ENCODE measurements around the gene SEMA4C.

Gene SEMA4C

GRCh38 chr2:96883306-96883705 is 13.4 kb upstream of the SEMA4C start:
- Histone ChIP-seq H3K18ac (ENCODE audit: low read length) (peak overlapping the region; percentile 52), H3K14ac (ENCODE audit: low read length) (no peak overlapping the region), H2BK15ac (ENCODE audit: low read length) (peak overlapping the region; percentile 54), H2BK120ac (ENCODE audit: low read depth, low read length) (peak overlapping the region; percentile 67), H3K4me2 (ENCODE audit: insufficient read depth, low read length, poor library complexity, severe bottlenecking) (no peak overlapping the region), H3K4ac (ENCODE audit: low read length) (no peak overlapping the region), H3K79me1 (ENCODE audit: low read depth, low read length) (no peaks in the 10 kb centered on the region), H2BK5ac (ENCODE audit: low read length) (no peak overlapping the region), H2AK5ac (ENCODE audit: low read depth, low read length) (peak overlapping the region; percentile 10), H3K36me3 (replicated peaks in 1 of 2; ENCODE audit: control insufficient read depth in 2 of 2, insufficient read depth in 2 of 2, low read length in 2 of 2) (no peaks in the 10 kb centered on the region), H4K91ac (ENCODE audit: low read depth, low read length, poor library complexity) (no peak overlapping the region), H3K27ac (replicated peaks; ENCODE audit: low read length) (no peak overlapping the region), H3K4me3 (ENCODE audit: low read length in 2 of 2) (no peak overlapping the region), H2BK12ac (ENCODE audit: low read length) (peak overlapping the region; percentile 33), H4K8ac (ENCODE audit: low read depth, low read length) (no peak overlapping the region), H3K27me3 (ENCODE audit: control insufficient read depth in 3 of 3, insufficient read depth in 3 of 3, low read depth in 1 of 3, low read length in 3 of 3) (no peaks in the 10 kb centered on the region), H3K23ac (ENCODE audit: low read depth, low read length, poor library complexity) (peak overlapping the region; percentile 17), H2AFZ (ENCODE audit: low read length) (no peak overlapping the region), H3K9ac (ENCODE audit: low read depth, low read length, poor library complexity) (no peak overlapping the region), H3K9me3 (replicated peaks in 1 of 2; ENCODE audit: control insufficient read depth in 2 of 2, insufficient read depth in 1 of 2, low read depth in 1 of 2, low read length in 2 of 2) (no peaks in the 10 kb centered on the region), H3K4me1 (ENCODE audit: control insufficient read depth in 2 of 2, insufficient read depth in 1 of 2, low read depth in 1 of 2, low read length in 2 of 2) (peaks cover 27 to 28% of the 10 kb centered on the region in 2 donors)
- WGBS, 2 donors (ENCODE audit: extremely low coverage in 2 of 2, insufficient read length in 2 of 2, insufficient replicate concordance in 1 of 2), result no CpG with 5 or more reads among the region's 9 CpGs
- no peak for DNase-seq (ENCODE audit: low spot score)

- Histone ChIP-seq H2AK5ac (ENCODE audit: low read depth, low read length) (peak overlapping the region; percentile 95), H3K36me3 (replicated peaks in 1 of 2; ENCODE audit: control insufficient read depth in 2 of 2, insufficient read depth in 2 of 2, low read length in 2 of 2) (no peaks in the 10 kb centered on the region), H2BK120ac (ENCODE audit: low read depth, low read length) (no peak overlapping the region), H4K91ac (ENCODE audit: low read depth, low read length, poor library complexity) (no peak overlapping the region), H3K4me1 (ENCODE audit: control insufficient read depth in 2 of 2, insufficient read depth in 1 of 2, low read depth in 1 of 2, low read length in 2 of 2) (peaks cover 28 to 29% of the 10 kb centered on the region in 2 donors), H3K18ac (ENCODE audit: low read length) (peak overlapping the region; percentile 93), H3K79me1 (ENCODE audit: low read depth, low read length) (no peaks in the 10 kb centered on the region), H3K4me2 (ENCODE audit: insufficient read depth, low read length, poor library complexity, severe bottlenecking) (no peak overlapping the region), H3K4me3 (ENCODE audit: low read length in 2 of 2) (no peak overlapping the region), H3K9ac (ENCODE audit: low read depth, low read length, poor library complexity) (no peak overlapping the region), H3K4ac (ENCODE audit: low read length) (no peak overlapping the region), H3K27ac (replicated peaks; ENCODE audit: low read length) (no peak overlapping the region), H3K27me3 (ENCODE audit: control insufficient read depth in 3 of 3, insufficient read depth in 3 of 3, low read depth in 1 of 3, low read length in 3 of 3) (no peaks in the 10 kb centered on the region), H2BK12ac (ENCODE audit: low read length) (peak overlapping the region; percentile 59), H2AFZ (ENCODE audit: low read length) (no peak overlapping the region), H2BK15ac (ENCODE audit: low read length) (peak overlapping the region; percentile 99), H3K14ac (ENCODE audit: low read length) (peak overlapping the region; percentile 28), H2BK5ac (ENCODE audit: low read length) (no peak overlapping the region), H4K8ac (ENCODE audit: low read depth, low read length) (no peak overlapping the region), H3K9me3 (replicated peaks in 1 of 2; ENCODE audit: control insufficient read depth in 2 of 2, insufficient read depth in 1 of 2, low read depth in 1 of 2, low read length in 2 of 2) (no peaks in the 10 kb centered on the region), H3K23ac (ENCODE audit: low read depth, low read length, poor library complexity) (peak overlapping the region; percentile 14)
- no peak for DNase-seq (ENCODE audit: low spot score)
- no CpG with 5 or more reads among the region's 8 CpGs for WGBS, 2 donors (ENCODE audit: extremely low coverage in 2 of 2, insufficient read length in 2 of 2, insufficient replicate concordance in 1 of 2)
These were observed 13.0 kb upstream of the SEMA4C start for GRCh38 chr2:96882906-96883305.

GRCh38 chr2:96882230-96882629 is 12.3 kb upstream of the SEMA4C start:
- Histone ChIP-seq H3K4me3 (ENCODE audit: low read length in 2 of 2) (no peak overlapping the region), H3K4me2 (ENCODE audit: insufficient read depth, low read length, poor library complexity, severe bottlenecking) (no peak overlapping the region), H3K36me3 (replicated peaks in 1 of 2; ENCODE audit: control insufficient read depth in 2 of 2, insufficient read depth in 2 of 2, low read length in 2 of 2) (no peaks in the 10 kb centered on the region), H2BK5ac (ENCODE audit: low read length) (no peak overlapping the region), H3K27me3 (ENCODE audit: control insufficient read depth in 3 of 3, insufficient read depth in 3 of 3, low read depth in 1 of 3, low read length in 3 of 3) (no peaks in the 10 kb centered on the region), H4K8ac (ENCODE audit: low read depth, low read length) (peak overlapping the region; percentile 26), H3K9me3 (replicated peaks in 1 of 2; ENCODE audit: control insufficient read depth in 2 of 2, insufficient read depth in 1 of 2, low read depth in 1 of 2, low read length in 2 of 2) (no peaks in the 10 kb centered on the region), H2BK15ac (ENCODE audit: low read length) (peak overlapping the region; percentile 99), H3K18ac (ENCODE audit: low read length) (peak overlapping the region; percentile 93), H2AFZ (ENCODE audit: low read length) (peak overlapping the region; percentile 86), H2BK120ac (ENCODE audit: low read depth, low read length) (peak overlapping the region; percentile 69), H4K91ac (ENCODE audit: low read depth, low read length, poor library complexity) (peak overlapping the region; percentile 77), H3K23ac (ENCODE audit: low read depth, low read length, poor library complexity) (peak overlapping the region; percentile 14), H3K14ac (ENCODE audit: low read length) (peak overlapping the region; percentile 28), H3K79me1 (ENCODE audit: low read depth, low read length) (no peaks in the 10 kb centered on the region), H3K4ac (ENCODE audit: low read length) (peak overlapping the region; percentile 79), H2BK12ac (ENCODE audit: low read length) (peak overlapping the region; percentile 59), H3K27ac (replicated peaks; ENCODE audit: low read length) (no peak overlapping the region), H3K9ac (ENCODE audit: low read depth, low read length, poor library complexity) (no peak overlapping the region), H2AK5ac (ENCODE audit: low read depth, low read length) (peak overlapping the region; percentile 95), H3K4me1 (ENCODE audit: control insufficient read depth in 2 of 2, insufficient read depth in 1 of 2, low read depth in 1 of 2, low read length in 2 of 2) (peaks cover 27 to 31% of the 10 kb centered on the region in 2 donors)
- no peak for DNase-seq (ENCODE audit: low spot score)
- no CpG with 5 or more reads among the region's 12 CpGs for WGBS, 2 donors (ENCODE audit: extremely low coverage in 2 of 2, insufficient read length in 2 of 2, insufficient replicate concordance in 1 of 2)

GRCh38 chr2:96881349-96882195 is 11.7 kb upstream of the SEMA4C start:
- no peaks in the 10 kb centered on the region for H3K27me3 ChIP-seq (ENCODE audit: control insufficient read depth in 3 of 3, insufficient read depth in 3 of 3, low read depth in 1 of 3, low read length in 3 of 3)
- H3K4me1 ChIP-seq (ENCODE audit: control insufficient read depth in 2 of 2, insufficient read depth in 1 of 2, low read depth in 1 of 2, low read length in 2 of 2), result peaks cover 32 to 35% of the 10 kb centered on the region in 2 donors
- H3K4ac ChIP-seq (ENCODE audit: low read length), result no peak overlapping the region
- no CpG with 5 or more reads among the region's 10 CpGs for WGBS, 2 donors (ENCODE audit: extremely low coverage in 2 of 2, insufficient read length in 2 of 2, insufficient replicate concordance in 1 of 2)
- H3K9ac ChIP-seq (ENCODE audit: low read depth, low read length, poor library complexity), result no peak overlapping the region
- no peak overlapping the region for H2BK12ac ChIP-seq (ENCODE audit: low read length)
- no peak overlapping the region for H2AK5ac ChIP-seq (ENCODE audit: low read depth, low read length)
- no peak overlapping the region for H3K14ac ChIP-seq (ENCODE audit: low read length)
- peak overlapping the region; percentile 85 for H4K91ac ChIP-seq (ENCODE audit: low read depth, low read length, poor library complexity)
- peak overlapping the region; percentile 93 for H3K18ac ChIP-seq (ENCODE audit: low read length)
- H2BK15ac ChIP-seq (ENCODE audit: low read length), result no peak overlapping the region
- H2BK5ac ChIP-seq (ENCODE audit: low read length), result peak overlapping the region; percentile 39
- no peak overlapping the region for H4K8ac ChIP-seq (ENCODE audit: low read depth, low read length)
- H2BK120ac ChIP-seq (ENCODE audit: low read depth, low read length), result no peak overlapping the region
- H3K9me3 ChIP-seq (replicated peaks in 1 of 2; ENCODE audit: control insufficient read depth in 2 of 2, insufficient read depth in 1 of 2, low read depth in 1 of 2, low read length in 2 of 2), result no peaks in the 10 kb centered on the region
- peak overlapping the region; percentile 81 for H3K23ac ChIP-seq (ENCODE audit: low read depth, low read length, poor library complexity)
- no peak overlapping the region for H3K4me3 ChIP-seq (ENCODE audit: low read length in 2 of 2)
- no peaks in the 10 kb centered on the region for H3K36me3 ChIP-seq (replicated peaks in 1 of 2; ENCODE audit: control insufficient read depth in 2 of 2, insufficient read depth in 2 of 2, low read length in 2 of 2)
- DNase-seq (ENCODE audit: low spot score), result no peak
- no peak overlapping the region for H3K4me2 ChIP-seq (ENCODE audit: insufficient read depth, low read length, poor library complexity, severe bottlenecking)
- H3K27ac ChIP-seq (replicated peaks; ENCODE audit: low read length), result no peak overlapping the region
- H2AFZ ChIP-seq (ENCODE audit: low read length), result peak overlapping the region; percentile 86
- H3K79me1 ChIP-seq (ENCODE audit: low read depth, low read length), result no peaks in the 10 kb centered on the region
